Mucosa of gallbladder (tissue), 1 donor: Measurements from ENCODE around the gene PTCD3. TPM values are rescaled to one million over a fixed set of nuclear protein-coding genes. Genes with fewer than 3 reads are reported as not detected.

Experiments used
- DNase-seq: peaks from one replicate; pipeline ENCODE4 v3.0.0-alpha.2; 2020; ENCODE audit warnings: low spot score
- total RNA-seq: library from RNA; stranded (reverse); gene quantifications from one replicate; pipeline ENCODE4 v1.2.1, GENCODE V29; 2021
- donor health status: DM: no; HTN: no; CAD: no.

Gene PTCD3
- total RNA-seq, 1 donor from 2014 or later = 64.0 TPM

- DNase-seq = no peak
Observed at GRCh38 chr2:86082756-86083155, 23.3 kb upstream of the PTCD3 start.

GRCh38 chr2:86087936-86088850 is 17.8 kb upstream of the PTCD3 start:
- DNase-seq = no peak

GRCh38 chr2:86094229-86094628 is 11.8 kb upstream of the PTCD3 start:
- no peak for DNase-seq

- DNase-seq = no peak
Observed at GRCh38 chr2:86097114-86097896, 8.7 kb upstream of the PTCD3 start.

GRCh38 chr2:86097913-86098312 is 8.1 kb upstream of the PTCD3 start:
- DNase-seq = no peak

GRCh38 chr2:86102157-86102556 is 3.9 kb upstream of the PTCD3 start:
- no peak for DNase-seq

GRCh38 chr2:86105252-86105968 is 625 bp upstream of the PTCD3 start, which contains the start of gene POLR1A:
Gene POLR1A (minus strand): TSS chr2:86105886. CDS start chr2:86105776, 110 bp downstream.
- DNase-seq = peak; percentile 92

GRCh38 chr2:86107031-86107430 is 996 bp downstream of the PTCD3 start:
- no peak for DNase-seq

- DNase-seq = no peak
Observed at GRCh38 chr2:86118130-86118529, 12.1 kb downstream of the PTCD3 start.

- DNase-seq = no peak
Observed at GRCh38 chr2:86123328-86123925, 17.4 kb downstream of the PTCD3 start.

- DNase-seq = no peak
Observed at GRCh38 chr2:86124683-86125082, 18.6 kb downstream of the PTCD3 start.

- DNase-seq = no peak
Observed at GRCh38 chr2:86134709-86135108, 28.7 kb downstream of the PTCD3 start.

GRCh38 chr2:86135653-86136052 is 29.6 kb downstream of the PTCD3 start:
- DNase-seq = no peak

GRCh38 chr2:86136141-86136540 is 30.1 kb downstream of the PTCD3 start:
- no peak for DNase-seq

- DNase-seq = no peak
Observed at GRCh38 chr2:86138736-86139625, 32.9 kb downstream of the PTCD3 start.

- DNase-seq = no peak
Observed at GRCh38 chr2:86139981-86140380, 33.9 kb downstream of the PTCD3 start.

GRCh38 chr2:86140969-86141392 is 34.9 kb downstream of the PTCD3 start:
- no peak for DNase-seq

GRCh38 chr2:86142436-86143257 is 36.6 kb downstream of the PTCD3 start:
- DNase-seq = no peak

GRCh38 chr2:86143307-86143706 is 37.3 kb downstream of the PTCD3 start:
- no peak for DNase-seq
